Astrocyte (in vitro differentiated cells and primary cell): Measurements from ENCODE around the gene NIF3L1. TPM values are rescaled to one million over a fixed set of nuclear protein-coding genes. Genes with fewer than 3 reads are reported as not detected.

Experiments
- DNase-seq: peaks from one replicate; pipeline ENCODE4 v3.0.0-alpha.2; 2010; ENCODE audit warnings: low read depth
- FAIRE-seq: peaks from 2 replicates; lab custom pipeline; 2011; peaks lifted over from hg19 to GRCh38; lab: Jason Lieb, UNC
- H2AFZ ChIP-seq: 2 replicates; pipeline ENCODE4 v1.6.0; 2012; ENCODE audit warnings: low read depth, low read length, inconsistent platforms
- H3K27ac ChIP-seq: 2 replicates; pipeline ENCODE4 v1.5.1; 2011; ENCODE audit warnings: low read depth, low read length, inconsistent platforms
- H3K27me3 ChIP-seq: 2 replicates; pipeline ENCODE4 v1.6.0; 2011; ENCODE audit warnings: low read length, inconsistent platforms; ENCODE audit not compliant: insufficient read depth
- H3K36me3 ChIP-seq: 2 replicates; pipeline ENCODE4 v1.5.1; 2011; ENCODE audit warnings: low read length, inconsistent platforms; ENCODE audit not compliant: insufficient read depth
- H3K4me1 ChIP-seq: 2 replicates; pipeline ENCODE4 v1.5.1; 2011; ENCODE audit warnings: low read length, inconsistent platforms; ENCODE audit not compliant: insufficient read depth
- H3K4me2 ChIP-seq: 2 replicates; pipeline ENCODE4 v1.6.0; 2012; ENCODE audit warnings: low read length, inconsistent platforms
- H3K4me3 ChIP-seq: 2 replicates; pipeline ENCODE4 v1.5.1; 2011; ENCODE audit warnings: low read depth, mild to moderate bottlenecking, low read length, inconsistent platforms; ENCODE audit not compliant: insufficient read depth
- H3K79me2 ChIP-seq: 2 replicates; pipeline ENCODE4 v1.6.0; 2012; ENCODE audit warnings: mild to moderate bottlenecking, low read length, inconsistent platforms; ENCODE audit not compliant: insufficient read depth
- H3K9ac ChIP-seq: 2 replicates; pipeline ENCODE4 v1.6.0; 2012; ENCODE audit warnings: mild to moderate bottlenecking, low read length, inconsistent platforms
- H3K9me3 ChIP-seq: 2 replicates; pipeline ENCODE4 v1.5.1; 2012; ENCODE audit warnings: low read depth, mild to moderate bottlenecking, low read length, inconsistent platforms; ENCODE audit not compliant: insufficient read depth
- H4K20me1 ChIP-seq: 2 replicates; pipeline ENCODE4 v1.6.0; 2012; ENCODE audit warnings: low read length, inconsistent platforms; ENCODE audit not compliant: insufficient read depth
- H3K27ac Mint-ChIP-seq: one replicate; pipeline ENCODE4 v1.8.0; 2021; ENCODE audit warnings: mild to moderate bottlenecking, mixed read lengths; ENCODE audit not compliant: unreplicated experiment
- H3K27me3 Mint-ChIP-seq: one replicate; pipeline ENCODE4 v1.8.0; 2021; ENCODE audit warnings: low read depth, mixed read lengths; ENCODE audit not compliant: unreplicated experiment
- H3K36me3 Mint-ChIP-seq: one replicate; pipeline ENCODE4 v1.8.0; 2021; ENCODE audit warnings: low read depth, mixed read lengths; ENCODE audit not compliant: unreplicated experiment
- H3K4me1 Mint-ChIP-seq: one replicate; pipeline ENCODE4 v1.8.0; 2021; ENCODE audit warnings: low read depth, mixed read lengths; ENCODE audit not compliant: unreplicated experiment
- H3K4me3 Mint-ChIP-seq: one replicate; pipeline ENCODE4 v1.8.0; 2021; ENCODE audit warnings: mild to moderate bottlenecking, moderate library complexity, mixed read lengths; ENCODE audit not compliant: unreplicated experiment
- H3K9me3 Mint-ChIP-seq: one replicate; pipeline ENCODE4 v1.8.0; 2021; ENCODE audit warnings: mild to moderate bottlenecking, mixed read lengths; ENCODE audit not compliant: unreplicated experiment
- CTCF ChIP-seq: IDR thresholded peaks from 2 replicates; pipeline ENCODE4 v1.5.1; 2011; ENCODE audit warnings: low read depth, mild to moderate bottlenecking, inconsistent platforms, low read length, moderate library complexity; ENCODE audit not compliant: insufficient read depth
- EZH2 ChIP-seq: IDR thresholded peaks from 2 replicates; pipeline ENCODE4 v1.6.1; 2012; ENCODE audit warnings: mild to moderate bottlenecking, low read length, inconsistent platforms; ENCODE audit not compliant: insufficient read depth
- total RNA-seq: library from RNA; stranded (reverse); gene quantifications from 2 replicates; pipeline ENCODE4 v1.2.1, GENCODE V29; 2021

The NIF3L1 gene
- total RNA-seq, 1 donor from 2014 or later, result 17.8 TPM

GRCh38 chr2:200909958-200910357, 20.8 kb downstream of the NIF3L1 start:
- no peaks in the 10 kb centered on the region for H3K9me3 ChIP-seq
- H3K4me3 ChIP-seq, result no peak overlapping the region
- no peak overlapping the region for H2AFZ ChIP-seq
- Mint-ChIP-seq H3K9me3 (no peaks in the 10 kb centered on the region), H3K27me3 (no peaks in the 10 kb centered on the region), H3K4me3 (no peak overlapping the region), H3K4me1 (peaks cover 9% of the 10 kb centered on the region), H3K36me3 (peaks cover 7% of the 10 kb centered on the region), H3K27ac (no peak overlapping the region)
- H3K27me3 ChIP-seq, result no peaks in the 10 kb centered on the region
- H3K36me3 ChIP-seq, result peaks cover 33% of the 10 kb centered on the region
- H3K27ac ChIP-seq, result no peak overlapping the region
- TF ChIP-seq CTCF, result no peak
- TF ChIP-seq EZH2, result no peak
- DNase-seq (no peak), FAIRE-seq (no peak)
- H3K79me2 ChIP-seq, result no peaks in the 10 kb centered on the region
- no peak overlapping the region for H3K4me2 ChIP-seq
- H4K20me1 ChIP-seq, result no peaks in the 10 kb centered on the region
- no peak overlapping the region for H3K9ac ChIP-seq
- no peaks in the 10 kb centered on the region for H3K4me1 ChIP-seq

GRCh38 chr2:200913654-200914053, 24.5 kb downstream of the NIF3L1 start:
- peaks cover 31% of the 10 kb centered on the region for H3K36me3 ChIP-seq
- H3K9me3 Mint-ChIP-seq, result no peaks in the 10 kb centered on the region
- peaks cover 7% of the 10 kb centered on the region for H3K36me3 Mint-ChIP-seq
- no peaks in the 10 kb centered on the region for H4K20me1 ChIP-seq
- no peak for FAIRE-seq
- H3K27me3 ChIP-seq, result no peaks in the 10 kb centered on the region
- TF ChIP-seq CTCF (no peak), EZH2 (no peak)
- no peak overlapping the region for H3K27ac ChIP-seq
- no peaks in the 10 kb centered on the region for H3K27me3 Mint-ChIP-seq
- H3K79me2 ChIP-seq, result no peaks in the 10 kb centered on the region
- no peak overlapping the region for H2AFZ ChIP-seq
- no peaks in the 10 kb centered on the region for H3K4me1 ChIP-seq
- no peaks in the 10 kb centered on the region for H3K9me3 ChIP-seq
- peak overlapping the region; percentile 9 for H3K9ac ChIP-seq
- H3K4me2 ChIP-seq, result no peak overlapping the region
- no peak overlapping the region for H3K4me3 Mint-ChIP-seq
- no peak overlapping the region for H3K4me3 ChIP-seq
- H3K4me1 Mint-ChIP-seq, result peaks cover 9% of the 10 kb centered on the region
- H3K27ac Mint-ChIP-seq, result peak overlapping the region; percentile 91
- peak; percentile 60 for DNase-seq

- Histone ChIP-seq H3K9ac (no peak overlapping the region), H3K27me3 (no peaks in the 10 kb centered on the region), H4K20me1 (no peaks in the 10 kb centered on the region), H3K27ac (no peak overlapping the region), H3K4me3 (no peak overlapping the region), H3K36me3 (peaks cover 35% of the 10 kb centered on the region), H3K4me1 (no peaks in the 10 kb centered on the region), H3K4me2 (no peak overlapping the region), H3K79me2 (no peaks in the 10 kb centered on the region), H3K9me3 (no peaks in the 10 kb centered on the region), H2AFZ (no peak overlapping the region)
- DNase-seq (no peak), FAIRE-seq (no peak)
- no peak overlapping the region for H3K4me3 Mint-ChIP-seq
- H3K27me3 Mint-ChIP-seq, result no peaks in the 10 kb centered on the region
- H3K27ac Mint-ChIP-seq, result no peak overlapping the region
- H3K9me3 Mint-ChIP-seq, result no peaks in the 10 kb centered on the region
- no peaks in the 10 kb centered on the region for H3K4me1 Mint-ChIP-seq
- no peak for TF ChIP-seq CTCF
- TF ChIP-seq EZH2, result no peak
- no peaks in the 10 kb centered on the region for H3K36me3 Mint-ChIP-seq
These were observed 33.3 kb downstream of the NIF3L1 start for GRCh38 chr2:200922439-200922838.
